Measurements from ENCODE around the gene TMEM217.

Gene TMEM217

DNA sequence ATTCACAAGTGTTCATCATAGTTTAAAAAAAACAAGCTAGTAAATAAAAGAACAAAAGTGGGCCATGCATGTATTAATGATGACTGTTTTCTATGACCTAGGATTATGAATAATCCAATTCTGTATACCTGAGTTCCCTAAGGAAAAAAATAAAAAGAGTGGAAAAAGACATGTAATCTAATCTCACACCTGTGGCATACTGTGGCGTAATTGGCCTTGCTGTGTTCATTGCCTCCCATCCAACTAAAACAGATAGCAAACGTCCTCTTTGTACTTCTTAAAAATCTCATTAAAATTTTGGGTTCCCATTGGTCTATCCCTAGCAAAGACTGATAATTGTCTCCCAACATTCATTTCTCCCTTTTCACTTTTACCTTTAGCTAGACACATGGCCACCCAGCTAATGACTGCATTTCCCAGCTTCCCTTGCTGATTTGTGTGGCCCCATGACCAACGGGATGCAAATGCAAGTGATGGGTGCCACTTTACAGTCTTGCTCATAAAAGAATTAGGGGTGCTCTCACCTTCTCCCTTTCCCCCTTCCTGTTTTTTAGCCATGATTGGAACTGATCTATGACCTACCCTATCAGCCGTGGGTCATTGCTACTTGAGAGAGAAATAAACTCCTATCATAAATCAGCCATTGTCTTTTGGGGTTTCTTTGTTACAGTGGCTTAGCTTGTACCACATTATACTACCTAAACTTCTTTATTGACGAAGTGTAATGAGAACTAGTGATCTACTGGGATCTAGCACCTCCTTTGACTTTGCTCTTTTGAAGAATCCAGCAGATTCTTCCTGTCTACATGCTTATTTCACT, 32.4 kb downstream of the TMEM217 start:
- TF ChIP-seq, protein P1, sequence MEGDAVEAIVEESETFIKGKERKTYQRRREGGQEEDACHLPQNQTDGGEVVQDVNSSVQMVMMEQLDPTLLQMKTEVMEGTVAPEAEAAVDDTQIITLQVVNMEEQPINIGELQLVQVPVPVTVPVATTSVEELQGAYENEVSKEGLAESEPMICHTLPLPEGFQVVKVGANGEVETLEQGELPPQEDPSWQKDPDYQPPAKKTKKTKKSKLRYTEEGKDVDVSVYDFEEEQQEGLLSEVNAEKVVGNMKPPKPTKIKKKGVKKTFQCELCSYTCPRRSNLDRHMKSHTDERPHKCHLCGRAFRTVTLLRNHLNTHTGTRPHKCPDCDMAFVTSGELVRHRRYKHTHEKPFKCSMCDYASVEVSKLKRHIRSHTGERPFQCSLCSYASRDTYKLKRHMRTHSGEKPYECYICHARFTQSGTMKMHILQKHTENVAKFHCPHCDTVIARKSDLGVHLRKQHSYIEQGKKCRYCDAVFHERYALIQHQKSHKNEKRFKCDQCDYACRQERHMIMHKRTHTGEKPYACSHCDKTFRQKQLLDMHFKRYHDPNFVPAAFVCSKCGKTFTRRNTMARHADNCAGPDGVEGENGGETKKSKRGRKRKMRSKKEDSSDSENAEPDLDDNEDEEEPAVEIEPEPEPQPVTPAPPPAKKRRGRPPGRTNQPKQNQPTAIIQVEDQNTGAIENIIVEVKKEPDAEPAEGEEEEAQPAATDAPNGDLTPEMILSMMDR (IDR thresholded peaks at IDR 0.05; ENCODE audit: unreplicated experiment in 3 of 3): no peak
- Mint-ChIP-seq H3K4me3 (no peak overlapping the region), H3K27me3 (ENCODE audit: low read depth) (no peaks in the 10 kb centered on the region), H3K27ac (peak overlapping the region in 2 of 3 experiments; percentile 23 to 27), H3K36me3 (ENCODE audit: low read depth) (no peaks in the 10 kb centered on the region), H3K4me1 (peaks cover 15% of the 10 kb centered on the region), H3K9me3 (peaks cover 3% of the 10 kb centered on the region)

DNA sequence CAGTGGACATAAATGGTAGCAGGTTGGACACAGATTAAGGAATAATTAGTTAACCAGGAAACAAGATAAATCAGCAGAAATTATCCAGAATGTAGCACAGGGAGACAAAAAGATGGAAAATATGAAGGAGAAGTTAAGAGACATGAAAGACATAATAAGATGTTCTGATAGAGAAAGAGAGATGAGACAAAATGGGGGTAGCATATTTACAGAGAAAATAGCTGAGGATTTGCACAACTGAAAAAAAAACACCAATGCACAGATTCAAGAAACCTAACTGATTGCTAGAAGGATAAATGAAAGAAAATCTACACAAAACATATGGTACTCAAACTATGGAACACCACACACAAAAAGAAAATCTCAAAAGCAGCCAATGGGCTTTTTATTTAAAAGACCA, 35.0 kb downstream of the TMEM217 start:
- peak overlapping the region; percentile 78 to 85 (median 85) for H3K4me3 Mint-ChIP-seq
- peak overlapping the region; percentile 82 to 97 (median 87) for H3K27ac Mint-ChIP-seq
- no peaks in the 10 kb centered on the region for H3K27me3 Mint-ChIP-seq (ENCODE audit: low read depth)
- H3K4me1 Mint-ChIP-seq: peaks cover 23% of the 10 kb centered on the region
- peaks cover 3% of the 10 kb centered on the region for H3K9me3 Mint-ChIP-seq
- TF ChIP-seq, protein P1 (IDR thresholded peaks at IDR 0.05; ENCODE audit: unreplicated experiment in 3 of 3): no peak
- H3K36me3 Mint-ChIP-seq (ENCODE audit: low read depth): no peaks in the 10 kb centered on the region

DNA sequence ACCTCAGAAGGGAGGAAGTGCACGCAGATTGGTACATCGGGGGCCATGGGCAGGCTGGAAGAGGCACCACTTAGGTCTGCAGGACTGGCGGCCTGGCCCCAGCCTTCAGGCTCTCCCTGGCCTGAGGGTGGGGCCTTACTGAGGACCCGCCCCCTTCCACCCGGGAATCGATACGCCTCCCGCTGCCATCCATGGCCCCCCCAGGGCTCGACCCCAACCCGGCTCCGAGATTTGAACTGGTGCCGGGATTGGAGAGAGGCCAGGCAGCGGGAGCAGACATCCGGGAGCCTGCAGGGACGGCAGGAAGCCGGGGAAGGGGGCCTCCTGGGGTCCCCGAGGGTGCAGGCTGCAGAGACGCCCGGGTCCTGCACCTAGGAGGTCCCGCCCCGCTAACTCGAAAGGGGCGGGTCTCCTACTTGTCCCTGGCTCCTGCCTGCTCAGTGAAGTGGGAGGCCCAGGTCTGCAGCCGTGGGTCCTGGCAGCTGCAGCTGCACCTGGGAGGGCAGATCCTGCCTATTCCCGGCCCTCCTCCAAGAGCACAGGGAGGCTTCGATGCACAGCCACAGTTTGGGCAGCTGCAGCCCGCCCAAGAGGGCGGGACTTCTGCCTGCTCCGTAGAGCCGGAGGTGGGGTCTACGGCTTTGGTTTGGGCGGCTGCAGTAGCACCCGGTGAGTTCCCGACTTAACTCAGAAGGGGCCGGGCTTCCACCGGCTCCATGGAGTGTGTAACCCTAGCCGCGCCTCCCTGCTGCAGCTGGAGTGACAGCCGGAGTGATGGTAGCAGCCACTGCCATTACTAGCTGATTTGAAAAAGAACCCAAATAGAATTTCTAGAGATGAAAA, 35.6 kb downstream of the TMEM217 start:
- no peaks in the 10 kb centered on the region for H3K27me3 Mint-ChIP-seq (ENCODE audit: low read depth)
- no peaks in the 10 kb centered on the region for H3K36me3 Mint-ChIP-seq (ENCODE audit: low read depth)
- TF ChIP-seq, protein P1 (IDR thresholded peaks at IDR 0.05; ENCODE audit: unreplicated experiment in 3 of 3): no peak
- peaks cover 3% of the 10 kb centered on the region for H3K9me3 Mint-ChIP-seq
- H3K27ac Mint-ChIP-seq: peak overlapping the region; percentile 82 to 97 (median 87)
- H3K4me1 Mint-ChIP-seq: peaks cover 23% of the 10 kb centered on the region
- H3K4me3 Mint-ChIP-seq: peak overlapping the region; percentile 85 to 88 (median 85)

DNA sequence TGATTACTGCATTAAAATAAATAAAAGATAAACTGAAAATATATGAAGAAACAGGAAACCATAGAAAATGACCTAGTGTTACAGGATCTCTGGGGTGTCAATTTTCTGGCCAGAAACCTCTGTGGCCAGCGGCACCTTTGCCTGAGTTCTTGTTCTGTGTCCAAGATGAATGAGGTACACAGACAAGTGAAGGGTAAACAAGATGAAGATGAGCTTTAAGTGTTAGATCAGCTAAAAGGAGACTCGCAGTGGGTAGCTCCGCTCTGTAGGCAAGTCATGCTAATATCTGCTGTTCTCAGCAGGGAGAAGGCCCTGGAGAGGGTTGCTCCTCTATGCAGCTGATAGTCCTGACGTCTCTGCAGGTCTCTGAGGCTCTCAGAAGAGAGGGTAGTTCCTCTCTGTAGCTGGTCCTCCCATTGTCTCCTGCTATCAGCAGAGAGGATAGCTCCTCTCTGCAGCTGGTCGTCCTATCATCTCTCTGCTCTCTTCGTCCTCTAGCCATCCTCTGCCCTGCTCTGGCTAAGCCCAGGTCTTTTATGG, 36.3 kb downstream of the TMEM217 start:
- no peaks in the 10 kb centered on the region for H3K27me3 Mint-ChIP-seq (ENCODE audit: low read depth)
- TF ChIP-seq, protein P1 (IDR thresholded peaks at IDR 0.05; ENCODE audit: unreplicated experiment in 3 of 3): no peak

DNA sequence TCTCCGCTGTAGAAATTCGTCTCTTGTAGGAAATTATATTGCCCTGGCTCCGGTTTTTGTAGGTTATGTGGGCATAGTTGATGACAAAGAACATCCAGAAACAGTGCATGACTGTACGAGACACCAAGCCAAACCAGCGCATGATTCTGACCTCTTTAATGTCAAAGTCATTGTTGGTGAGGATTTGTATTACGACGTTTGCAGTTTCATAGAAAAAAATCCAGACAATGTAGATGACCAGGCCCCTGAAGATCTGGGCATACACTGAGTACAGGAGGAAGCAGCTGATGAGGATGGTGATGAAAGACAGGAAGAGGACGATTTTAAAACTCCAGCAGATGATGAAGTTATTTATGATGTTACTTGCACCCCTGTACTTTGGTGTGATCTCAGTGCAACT, 39.4 kb downstream of the TMEM217 start:
- Mint-ChIP-seq H3K4me3 (no peak overlapping the region), H3K36me3 (ENCODE audit: low read depth) (no peaks in the 10 kb centered on the region), H3K27ac (peak overlapping the region in 1 of 3 experiments; percentile 48), H3K27me3 (ENCODE audit: low read depth) (peaks cover 10% of the 10 kb centered on the region), H3K4me1 (peaks cover 23% of the 10 kb centered on the region), H3K9me3 (no peaks in the 10 kb centered on the region)
- TF ChIP-seq, protein P1 (IDR thresholded peaks at IDR 0.05; ENCODE audit: unreplicated experiment in 3 of 3): no peak

More for the DNA sequence above, 36.3 kb downstream of the TMEM217 start:
- Mint-ChIP-seq H3K27ac (peak overlapping the region; percentile 82 to 96 (median 87)), H3K4me1 (peaks cover 23% of the 10 kb centered on the region), H3K4me3 (peak overlapping the region; percentile 85 to 88 (median 85)), H3K36me3 (ENCODE audit: low read depth) (no peaks in the 10 kb centered on the region), H3K9me3 (no peaks in the 10 kb centered on the region)
